Right lobe of liver (tissue), 6 donors: ENCODE data around the gene UBA52. TPM values are rescaled to one million over a fixed set of nuclear protein-coding genes. Genes with fewer than 3 reads are reported as not detected.

Experiments used
- ATAC-seq, 4 donors: fragments of 200-7000 bp; cut with Tn5 transposase; one replicate each; pipeline ENCODE4 v1.9.1; 2020; ENCODE audit warnings: mild to moderate bottlenecking in 4 of 4, moderate library complexity in 4 of 4
- DNase-seq, 3 donors: peaks; one replicate each; pipeline ENCODE4 v3.0.0-alpha.2; 2020
- H3K27ac ChIP-seq, 3 donors: fragments of 200-600 bp; one replicate each; pipeline ENCODE4 v1.8.0; 2022
- H3K27me3 ChIP-seq, 2 donors: fragments of 200-600 bp; one replicate each; pipeline ENCODE4 v1.8.0; 2022
- H3K36me3 ChIP-seq, 4 donors: fragments of 200-600 bp; sonication (generic) in 1 of 4; one replicate each; pipeline versions ENCODE4 v1.5.1 to v1.8.0; 2017 to 2022; ENCODE audit warnings: control low read depth in 1 of 4
- H3K4me1 ChIP-seq, 4 donors: fragments of 200-600 bp; sonication (generic) in 1 of 4; one replicate each; pipeline versions ENCODE4 v1.5.1 to v1.8.0; 2017 to 2022; ENCODE audit warnings: control low read depth in 1 of 4
- H3K4me3 ChIP-seq, 3 donors: fragments of 200-600 bp; one replicate each; pipeline ENCODE4 v1.8.0; 2022
- H3K9me3 ChIP-seq, 4 donors: fragments of 200-600 bp; sonication (generic) in 1 of 4; one replicate each; pipeline versions ENCODE4 v1.5.1 to v1.8.0; 2017 to 2022; ENCODE audit warnings: control low read depth in 1 of 4
- CTCF ChIP-seq, 4 donors: fragments of 200-600 bp in 3 of 4; fragments of 450-650 bp in 1 of 4; IDR thresholded peaks; one replicate each; pipeline versions ENCODE4 v1.5.1 to v1.8.0; 2016 to 2022; ENCODE audit warnings: antibody characterized with exemption in 4 of 4, mild to moderate bottlenecking in 2 of 4
- POLR2A ChIP-seq: fragments of 450-650 bp; IDR thresholded peaks from one replicate; pipeline ENCODE4 v1.6.1; 2017; ENCODE audit warnings: antibody characterized with exemption, mild to moderate bottlenecking
- WGBS: methylation state at CpG from one replicate; pipeline ENCODE4 v1.1.6; 2018; ENCODE audit warnings: low coverage, low lambda C conversion rate; ENCODE audit not compliant: insufficient coverage; ENCODE audit errors: missing lambda C conversion rate; 5-methylcytosine and 5-hydroxymethylcytosine counted together
- intact Hi-C, 2 donors: fragments of 100-400 bp; cut with DNase I; formaldehyde crosslinking; loops; one replicate each; pipeline versions ENCODE4 v1.11.2 to v1.14.1; 2022
- total RNA-seq, 6 experiments: library from RNA; depleted of rRNA in 2 of 6; stranded (reverse); fragments of >200 nt in 2 of 6; fragmentation: NEBNext Ultra II Directional in 3 of 6; extraction: Animal tissue kit (Norgen Biotek cat#: 25700) in 3 of 6; gene quantifications; one replicate each; pipeline versions ENCODE4 v1.1.0 to v1.2.4, GENCODE V29; 2016 to 2023
- donor health status: DM: no; HTN: yes; CAD: no.
- donor health status: DM: no; HTN: no; CAD: no.
- donor health status: DM: no; HTN: no; CAD: no.
- donor health status: DM: no; HTN: yes; CAD: no.
- donor health status: DM: no; HTN: yes; CAD: no.

Gene UBA52
- total RNA-seq, 6 experiments from 2014 or later: 256 to 470 (median 406) TPM

DNA sequence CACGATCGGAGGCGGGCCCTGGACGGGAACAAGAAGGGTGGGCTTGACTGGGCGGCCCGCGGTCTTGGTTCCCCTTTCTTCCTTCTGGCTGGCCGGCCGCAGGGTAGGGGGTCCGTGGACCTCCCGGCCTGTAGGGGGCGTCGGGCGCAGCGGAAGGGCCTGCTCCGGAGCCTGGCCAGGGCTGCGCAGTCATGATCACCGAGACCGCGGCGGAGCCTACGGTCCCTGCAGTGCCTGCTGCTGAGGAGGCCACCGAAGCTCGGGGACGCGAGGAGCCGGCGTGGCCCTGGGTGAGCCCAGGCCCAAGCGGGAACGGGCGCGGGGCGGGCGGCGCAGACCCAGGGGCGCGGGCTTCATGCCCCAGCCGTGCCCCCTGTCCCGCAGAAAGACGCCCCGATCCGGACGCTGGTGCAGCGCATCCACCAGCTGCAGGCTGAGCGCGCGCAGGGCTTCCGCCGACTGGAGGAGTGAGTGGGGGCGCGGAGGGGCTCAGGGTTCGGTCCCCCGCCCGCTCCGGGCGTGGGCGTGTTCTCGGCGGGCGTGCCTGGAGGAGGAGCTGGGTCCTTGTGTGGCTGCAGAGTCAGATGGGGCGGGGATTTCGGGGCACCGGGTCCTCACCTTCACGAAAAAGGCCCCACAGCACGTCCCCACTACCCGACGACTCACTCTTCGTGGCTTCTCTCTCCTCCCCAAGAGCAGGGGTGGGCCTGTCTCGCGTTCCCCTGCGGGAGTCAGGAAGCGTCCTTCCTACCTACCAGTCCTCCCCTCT lies 17.1 kb downstream of the UBA52 start, which contains the start of gene REX1BD:
REX1BD (plus strand) TSS at position 188 of the 769 bp plus-strand sequence; CDS start at position 192, 4 bp downstream.
- peak; percentile 84 to 91 (median 87) for ATAC-seq
- H3K27ac ChIP-seq: peak within 1 kb of the TSS; percentile 52 to 78 (median 65)
- DNase-seq: peak; percentile 83 to 87 (median 87)
- peaks cover 0 to 8% (median 4%) of the 10 kb centered on the region in 4 donors for H3K4me1 ChIP-seq
- H3K27me3 ChIP-seq: no peaks in the 10 kb centered on the region
- peak within 1 kb of the TSS; percentile 77 to 92 (median 86) for H3K4me3 ChIP-seq
- intact Hi-C loops: no loop called here
- WGBS: 2% methylated on average over 11 of the region's 72 CpGs
- peaks cover 0 to 9% (median 2%) of the 10 kb centered on the region in 4 donors for H3K36me3 ChIP-seq
- no peaks in the 10 kb centered on the region for H3K9me3 ChIP-seq
- peak; percentile 61 for TF ChIP-seq POLR2A
- peak; percentile 88 to 95 (median 90) for TF ChIP-seq CTCF (IDR thresholded peaks at IDR 0.05)

GRCh38 chr19:18589380-18590272 lies 18.0 kb downstream of the UBA52 start:
- Histone ChIP-seq H3K27ac (peak overlapping the region in 2 of 3 donors; percentile 52 to 78), H3K4me3 (peak overlapping the region; percentile 77 to 92 (median 86)), H3K27me3 (no peaks in the 10 kb centered on the region), H3K9me3 (no peaks in the 10 kb centered on the region), H3K4me1 (peaks cover 0 to 17% (median 7%) of the 10 kb centered on the region in 4 donors), H3K36me3 (peaks cover 0 to 9% (median 2%) of the 10 kb centered on the region in 4 donors)
- intact Hi-C loops: loop anchor here in 1 of 2 donors (5.0 kb wide), 1 partner anchor 258 kb away; no protein-coding TSS in a partner anchor
- TF ChIP-seq CTCF (IDR thresholded peaks at IDR 0.05) (peak; percentile 19 to 36 (median 32)), POLR2A (no peak)
- ATAC-seq (peak; percentile 73 to 81 (median 77)), DNase-seq (peak; percentile 76 to 83 (median 78))
- WGBS: 57% methylated on average over 23 of the region's 52 CpGs

DNA sequence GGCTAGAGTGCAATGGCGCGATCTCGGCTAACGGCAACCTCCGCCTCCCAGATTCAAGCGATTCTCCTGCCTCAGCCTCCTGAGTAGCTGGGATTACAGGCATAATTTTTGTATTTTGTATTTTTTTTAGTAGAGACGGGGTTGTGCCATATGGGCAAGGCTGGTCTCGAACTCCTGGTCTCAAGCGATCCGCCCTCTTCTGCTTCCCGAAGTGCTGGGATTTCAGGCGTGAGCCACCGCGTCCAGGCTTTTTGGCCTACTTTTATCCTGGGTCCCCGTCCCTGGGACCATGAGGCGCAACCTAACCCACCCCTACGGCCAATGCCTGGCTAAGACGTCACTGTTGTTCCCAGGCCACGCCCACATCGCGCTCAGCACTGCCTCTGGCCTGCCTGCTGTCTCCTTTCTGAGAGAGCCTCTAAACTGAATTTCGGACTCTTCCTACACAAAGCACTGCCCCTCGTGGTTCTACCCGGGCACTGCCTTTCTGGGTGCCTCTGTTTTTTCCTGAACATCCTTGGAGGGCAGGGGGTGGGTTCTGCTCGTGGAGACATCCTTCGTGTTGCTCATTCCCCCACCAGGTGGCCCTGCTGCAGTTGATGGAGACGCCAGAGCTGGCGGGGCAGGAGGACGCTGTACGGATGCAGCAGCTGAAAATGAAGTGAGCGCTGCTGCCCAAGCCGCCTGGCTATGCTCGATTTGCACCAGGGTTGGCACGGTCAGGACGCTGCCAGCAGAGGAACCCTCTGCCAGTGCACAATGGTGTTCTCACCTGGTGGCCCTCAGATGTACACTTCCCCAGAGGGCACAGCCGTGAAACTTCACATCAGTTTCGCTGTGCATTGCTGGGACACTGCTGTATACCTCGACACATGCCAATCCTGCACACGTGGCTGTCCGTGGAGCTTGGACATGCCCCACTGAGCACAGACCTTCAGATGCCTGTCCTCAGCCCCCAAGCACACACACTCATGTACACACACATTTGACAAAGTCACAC lies 18.9 kb downstream of the UBA52 start:
- no peaks in the 10 kb centered on the region for H3K9me3 ChIP-seq
- WGBS: 86% methylated on average over 18 of the region's 40 CpGs
- H3K4me3 ChIP-seq: no peak overlapping the region
- ATAC-seq (no peak), DNase-seq (no peak)
- no peaks in the 10 kb centered on the region for H3K27me3 ChIP-seq
- H3K27ac ChIP-seq: no peak overlapping the region
- intact Hi-C loops: loop anchor here in 1 of 2 donors (5.0 kb wide), 1 partner anchor 257 kb away; no protein-coding TSS in a partner anchor
- no peak for TF ChIP-seq CTCF (IDR thresholded peaks at IDR 0.05)
- no peak for TF ChIP-seq POLR2A
- H3K4me1 ChIP-seq: peaks cover 0 to 22% (median 9%) of the 10 kb centered on the region in 4 donors
- peaks cover 0 to 9% (median 2%) of the 10 kb centered on the region in 4 donors for H3K36me3 ChIP-seq
